ENCODE results near the gene NPAS3. TPM values are rescaled to one million over a fixed set of nuclear protein-coding genes. Genes with fewer than 3 reads are reported as not detected.

The NPAS3 gene
- total and polyA plus RNA-seq, 2 of the 8 experiments (the other 6 are each of a cell fraction or from before 2014, with no cell fraction given), result 0.11 to 0.60 TPM

DNA sequence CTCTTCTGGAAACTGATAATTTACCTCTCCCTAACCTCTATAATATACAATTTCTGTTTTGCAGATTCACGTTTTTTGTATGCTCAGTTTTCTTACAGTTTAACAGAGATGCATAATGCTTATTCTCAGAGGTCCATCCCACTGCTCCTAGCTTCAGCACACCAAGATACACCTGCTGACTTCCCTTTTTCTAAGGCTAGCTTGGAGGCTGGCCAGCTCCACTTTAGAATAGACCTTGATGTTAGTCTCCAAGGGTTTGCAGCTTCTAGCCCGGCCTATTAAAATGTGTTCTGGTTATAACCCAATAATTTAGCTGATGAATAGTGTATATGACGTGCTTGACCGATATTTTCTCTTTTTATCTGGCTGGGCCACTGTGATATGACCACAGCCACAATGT lies 751.0 kb downstream of the NPAS3 start:
- Histone ChIP-seq H2BK5ac (ENCODE audit: low read depth, low read length) (no peak overlapping the region), H3K9ac (replicated peaks in 1 of 4; ENCODE audit: extremely low read depth in 1 of 4, low read depth in 3 of 4, low read length in 3 of 4) (no peak overlapping the region), H3K14ac (ENCODE audit: insufficient read length) (no peak overlapping the region), H2AK5ac (ENCODE audit: low read depth, low read length) (no peak overlapping the region), H3K4me2 (ENCODE audit: insufficient read depth in 1 of 2, low read depth in 2 of 2, low read length in 2 of 2) (no peak overlapping the region), H3K79me2 (ENCODE audit: control insufficient read depth in 1 of 2, insufficient read depth in 2 of 2, low read length in 2 of 2) (no peaks in the 10 kb centered on the region), H3K56ac (replicated peaks; ENCODE audit: insufficient read length, low read depth, low read length) (no peak overlapping the region), H3K9me3 (ENCODE audit: insufficient read depth in 2 of 2, low read depth in 1 of 2, low read length in 1 of 2) (no peaks in the 10 kb centered on the region), H3K4me1 (replicated peaks in 1 of 4; ENCODE audit: control insufficient read depth in 3 of 4, insufficient read depth in 4 of 4, low read length in 3 of 4) (no peaks in the 10 kb centered on the region), H2AFZ (ENCODE audit: low read length) (no peak overlapping the region), H4K5ac (ENCODE audit: insufficient read length, low read depth, low read length) (no peak overlapping the region), H4K8ac (ENCODE audit: extremely low read depth, insufficient read depth, low read length) (no peak overlapping the region), H2BK12ac (ENCODE audit: low read depth, low read length) (no peak overlapping the region), H2BK120ac (replicated peaks; ENCODE audit: low read depth, low read length) (no peak overlapping the region), H3K36me3 (ENCODE audit: control insufficient read depth in 2 of 4, insufficient read depth in 4 of 4, low read length in 3 of 4) (no peaks in the 10 kb centered on the region), H3K27me3 (replicated peaks in 1 of 4; ENCODE audit: control insufficient read depth in 3 of 4, extremely low read depth in 1 of 4, insufficient read depth in 3 of 4, low read length in 3 of 4) (no peaks in the 10 kb centered on the region), H3K23ac (ENCODE audit: insufficient read length) (no peak overlapping the region), H3K18ac (ENCODE audit: extremely low read depth, low read length) (no peak overlapping the region), H4K91ac (replicated peaks; ENCODE audit: insufficient read length, low read length) (no peak overlapping the region), H4K20me1 (replicated peaks in 1 of 2; ENCODE audit: control insufficient read depth in 1 of 2, insufficient read depth in 2 of 2, low read length in 2 of 2) (no peaks in the 10 kb centered on the region), H3K27ac (ENCODE audit: low read depth, low read length) (no peak overlapping the region), H3K4me3 (ENCODE audit: extremely low read depth in 1 of 4, insufficient read depth in 2 of 4, low read depth in 3 of 4, low read length in 4 of 4) (no peak overlapping the region), H2BK20ac (ENCODE audit: low read length) (no peak overlapping the region), H3K23me2 (ENCODE audit: low read depth, low read length) (no peaks in the 10 kb centered on the region), H3K4ac (replicated peaks; ENCODE audit: insufficient read length, low read depth, low read length) (no peak overlapping the region), H2BK15ac (ENCODE audit: low read length) (no peak overlapping the region), H3K79me1 (ENCODE audit: low read depth, low read length) (no peaks in the 10 kb centered on the region)
- ChIA-PET POLR2A (ENCODE audit: partially characterized antibody) (no interaction called here), CTCF (ENCODE audit: partially characterized antibody) (no interaction called here)
- DNase-seq (ENCODE audit: low read depth in 1 of 2, low spot score in 2 of 2) (no peak), FAIRE-seq (no peak)
- WGBS, 2 experiments (ENCODE audit: extremely low coverage in 1 of 2, insufficient coverage in 1 of 2, insufficient read length in 1 of 2, insufficient replicate concordance in 2 of 2, low coverage in 1 of 2, low lambda C conversion rate in 2 of 2, missing lambda C conversion rate in 1 of 2), result 91% methylated on average over 4 of the region's 4 CpGs; no CpG with 5 or more reads in 1 of the 2 experiments
- TF ChIP-seq CTCF (IDR thresholded peaks at IDR 0.05; ENCODE audit: control extremely low read depth in 1 of 3, insufficient read depth in 1 of 3, low read depth in 1 of 3, low read length in 3 of 3) (no peak), CREB1 (IDR thresholded peaks at IDR 0.05) (no peak), KDM1A (IDR thresholded peaks at IDR 0.05; ENCODE audit: borderline replicate concordance, low read length) (no peak), CHD2 (IDR thresholded peaks at IDR 0.05; ENCODE audit: low read length) (no peak)

Measured in H1 (cell line).